HG03045 (cell line): Measurements from ENCODE around the gene ZFAND2B.
"Not testable (repeated sequence)": the region's sequence is repeated elsewhere in the genome, so short reads cannot be mapped to it uniquely, and the experiment has no call there.

Experiments used
- ATAC-seq: cut with Tn5 transposase; IDR thresholded peaks from one replicate; pipeline ENCODE4 v1.9.1; 2021; ENCODE audit warnings: mild to moderate bottlenecking, moderate library complexity; ENCODE audit not compliant: unreplicated experiment

ZFAND2B gene

GRCh38 chr2:219201331-219201730 is 5.3 kb upstream of the ZFAND2B start:
- ATAC-seq: not testable (repeated sequence)

DNA sequence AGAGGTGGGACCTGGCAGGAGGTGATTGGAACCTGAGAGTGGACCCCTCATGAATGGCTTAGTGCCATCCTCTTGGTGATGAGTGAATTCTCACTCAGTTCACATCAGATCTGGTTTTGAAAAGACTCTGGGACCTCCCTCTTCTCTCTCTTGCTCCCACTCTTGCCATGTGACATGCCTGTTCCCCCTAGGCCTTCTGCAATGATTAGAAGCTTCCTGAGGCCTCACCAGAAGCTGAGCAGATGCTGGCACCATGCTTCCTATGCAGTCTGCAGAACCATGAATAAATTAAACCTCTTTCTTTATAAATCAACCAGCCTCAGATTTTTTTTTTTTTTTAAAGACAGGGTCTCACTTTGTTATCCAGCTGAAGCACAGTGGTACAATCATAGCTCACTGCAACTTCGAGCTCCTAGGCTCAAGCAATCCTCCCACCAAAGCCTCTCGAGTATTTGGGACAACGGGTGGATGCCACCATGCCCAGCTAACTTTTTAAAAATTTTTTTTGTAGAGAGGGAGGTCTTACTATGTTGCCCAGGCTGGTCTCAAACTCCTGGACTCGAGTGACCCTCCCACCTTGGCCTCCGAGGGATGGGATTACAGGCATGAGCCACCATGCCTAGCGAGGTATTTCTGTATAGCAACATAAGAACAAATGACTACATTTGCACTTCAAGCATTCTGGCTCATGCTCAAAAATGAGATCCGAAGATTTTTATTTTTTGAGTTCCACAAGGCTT is 2.0 kb upstream of the ZFAND2B start:
- no peak for ATAC-seq

GRCh38 chr2:219205165-219205538 is 1.4 kb upstream of the ZFAND2B start:
- no peak for ATAC-seq

- ATAC-seq: no peak
Measured at GRCh38 chr2:219205981-219206327, 628 bp upstream of the ZFAND2B start.

- ATAC-seq: no peak
Measured at GRCh38 chr2:219207134-219207883, 727 bp downstream of the ZFAND2B start.

DNA sequence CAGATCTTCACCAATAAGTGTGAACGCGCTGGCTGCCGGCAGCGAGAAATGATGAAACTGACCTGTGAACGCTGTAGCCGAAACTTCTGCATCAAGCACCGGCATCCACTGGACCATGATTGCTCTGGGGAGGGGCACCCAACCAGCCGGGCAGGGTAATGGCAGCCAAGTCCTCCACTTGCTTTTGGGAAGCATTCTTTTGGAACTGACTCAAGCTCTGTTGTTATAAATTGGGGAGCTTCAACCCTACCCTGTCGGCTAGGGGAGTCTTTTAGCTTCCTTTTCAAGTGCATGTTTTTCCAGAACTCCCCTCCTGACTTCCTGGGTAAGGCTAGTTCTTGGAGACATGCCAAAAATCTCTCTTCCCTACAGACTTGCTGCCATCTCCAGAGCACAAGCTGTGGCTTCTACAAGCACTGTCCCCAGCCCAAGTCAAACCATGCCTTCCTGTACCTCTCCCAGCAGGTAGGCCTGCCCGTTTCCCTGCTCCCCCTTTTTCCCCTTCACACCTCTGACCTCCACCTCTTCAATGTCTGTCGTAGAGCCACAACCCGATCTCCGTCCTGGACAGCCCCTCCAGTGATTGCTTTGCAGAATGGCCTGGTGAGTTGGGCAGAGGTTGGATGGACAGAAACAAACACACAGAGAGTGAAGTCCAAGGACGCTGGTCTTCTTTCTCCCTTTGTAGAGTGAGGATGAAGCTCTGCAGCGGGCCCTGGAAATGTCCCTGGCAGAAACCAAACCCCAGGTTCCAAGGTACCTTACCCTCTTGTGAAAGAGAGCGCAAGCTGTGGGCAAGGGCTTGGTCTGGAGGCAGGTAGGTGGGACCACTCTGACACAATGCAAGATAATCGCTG is 1.5 kb downstream of the ZFAND2B start:
- ATAC-seq: no peak

DNA sequence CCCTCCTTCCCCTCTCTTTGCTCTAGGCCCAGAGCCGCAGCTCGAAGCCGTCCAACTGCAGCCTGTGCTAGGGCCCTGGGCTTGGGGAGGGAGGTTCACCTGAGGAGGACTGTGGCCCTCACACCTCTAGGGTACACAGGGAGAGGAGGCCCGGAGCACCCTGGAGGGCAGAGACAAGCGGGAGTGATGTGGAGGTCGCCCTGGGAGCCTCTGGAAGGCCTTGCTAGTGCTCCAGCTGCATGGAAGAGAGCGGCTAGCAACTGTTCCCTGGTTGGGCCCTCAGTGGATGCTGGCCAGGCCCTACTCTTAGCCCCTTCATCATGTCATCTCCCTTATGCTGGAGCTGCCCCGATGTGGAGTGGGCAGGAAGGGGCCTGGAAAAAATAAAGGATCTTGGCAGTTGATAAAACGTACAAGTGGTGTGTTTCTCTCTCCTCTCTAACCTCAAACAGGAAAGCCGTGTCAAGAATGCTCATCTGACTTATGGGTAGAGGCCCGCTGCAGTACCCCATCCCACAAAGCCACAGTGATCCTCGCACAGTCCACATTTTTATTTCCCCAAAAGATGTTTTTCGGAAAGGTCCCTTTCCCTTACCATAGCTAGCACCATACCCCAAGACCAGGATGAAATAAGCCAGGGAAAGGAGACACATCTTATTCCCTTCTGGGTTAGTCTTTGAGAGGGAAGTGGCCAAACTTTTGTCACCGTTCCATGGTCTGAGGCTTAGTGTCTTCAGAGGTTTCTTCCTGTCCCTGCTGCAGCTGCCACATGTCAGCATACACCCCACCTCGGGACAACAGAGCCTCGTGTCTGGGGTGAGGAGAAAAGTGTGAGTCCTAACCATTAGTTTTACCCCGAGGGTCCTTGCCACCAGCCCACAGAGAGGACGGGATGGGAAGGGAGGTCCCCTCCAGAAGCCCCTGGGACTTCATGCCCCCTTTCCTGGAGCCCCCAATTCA is 2.9 kb downstream of the ZFAND2B start:
- ATAC-seq: no peak

- no peak for ATAC-seq
Measured at GRCh38 chr2:219210196-219210885, 3.8 kb downstream of the ZFAND2B start.

DNA sequence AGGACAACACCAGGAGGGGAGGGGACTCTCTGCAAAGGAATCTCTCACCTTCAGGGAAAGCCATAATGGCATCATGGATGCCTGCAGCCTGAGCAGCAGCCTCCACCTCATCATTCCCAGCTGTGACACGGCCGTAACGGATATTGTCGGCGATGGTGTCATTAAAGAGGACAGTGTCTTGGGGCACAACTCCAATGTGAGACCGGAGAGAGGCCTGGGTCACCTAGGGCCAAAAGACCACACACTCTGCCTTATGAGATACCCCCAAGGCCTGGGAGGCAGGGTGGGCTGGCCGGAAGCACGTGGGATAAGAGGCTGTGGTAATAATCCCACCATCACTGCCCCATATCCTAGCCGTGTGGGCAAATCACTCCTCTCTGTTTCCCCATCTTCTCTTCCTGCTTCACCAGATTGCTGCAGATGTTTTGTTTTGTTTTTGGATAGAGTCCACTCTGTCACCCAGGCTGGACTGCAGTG is 4.3 kb downstream of the ZFAND2B start:
- ATAC-seq: no peak

- no peak for ATAC-seq
Measured at GRCh38 chr2:219213026-219213415, 6.4 kb downstream of the ZFAND2B start.

DNA sequence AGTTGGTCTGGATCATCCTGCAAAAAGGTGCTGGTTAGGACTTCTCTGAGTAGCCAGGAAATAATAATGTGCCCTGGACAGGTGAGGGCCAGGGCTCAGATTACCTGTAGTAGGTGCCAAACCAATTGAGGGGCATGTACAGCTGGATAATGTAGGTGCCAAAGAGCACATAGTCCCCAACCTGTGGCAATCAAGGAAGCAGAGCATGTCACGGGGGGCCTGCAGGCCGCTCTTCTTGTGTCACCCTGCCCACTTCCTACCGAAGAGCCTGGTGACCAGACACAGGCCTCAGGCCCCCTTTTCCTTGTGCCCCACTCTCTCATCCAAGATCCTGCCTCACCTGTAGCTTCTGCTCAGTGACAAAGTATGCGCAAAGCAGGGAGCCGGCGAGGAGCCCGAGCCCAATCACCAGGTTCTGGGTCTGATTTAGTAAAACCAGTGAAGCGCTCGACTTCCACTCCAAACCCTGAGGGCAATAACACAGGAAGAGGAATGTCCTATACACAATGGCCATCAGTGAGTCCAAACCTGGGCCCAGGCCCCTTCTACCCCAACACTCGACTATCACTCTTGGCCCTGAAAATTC is 7.0 kb downstream of the ZFAND2B start:
- no peak for ATAC-seq

- ATAC-seq: no peak
Measured at GRCh38 chr2:219214141-219214540, 7.6 kb downstream of the ZFAND2B start.

DNA sequence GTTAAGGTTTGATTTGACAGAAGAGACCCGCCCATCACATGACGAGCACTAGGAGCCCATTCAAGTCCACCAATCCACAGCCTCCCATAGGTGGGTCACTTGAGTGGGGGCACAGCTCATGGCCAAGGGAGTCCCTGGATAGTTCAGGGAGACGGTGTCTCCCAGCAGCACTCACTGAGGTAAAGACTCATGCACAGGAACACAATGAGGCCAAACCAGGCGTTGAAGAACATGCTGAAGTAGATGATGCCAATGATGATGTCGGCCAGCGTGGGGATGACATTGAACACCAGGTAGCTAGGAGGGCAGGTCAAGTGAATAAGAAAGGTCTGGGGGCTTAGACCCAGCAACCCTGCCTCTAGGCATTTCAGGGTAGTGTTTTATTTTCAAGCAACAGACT is 8.2 kb downstream of the ZFAND2B start:
- no peak for ATAC-seq

DNA sequence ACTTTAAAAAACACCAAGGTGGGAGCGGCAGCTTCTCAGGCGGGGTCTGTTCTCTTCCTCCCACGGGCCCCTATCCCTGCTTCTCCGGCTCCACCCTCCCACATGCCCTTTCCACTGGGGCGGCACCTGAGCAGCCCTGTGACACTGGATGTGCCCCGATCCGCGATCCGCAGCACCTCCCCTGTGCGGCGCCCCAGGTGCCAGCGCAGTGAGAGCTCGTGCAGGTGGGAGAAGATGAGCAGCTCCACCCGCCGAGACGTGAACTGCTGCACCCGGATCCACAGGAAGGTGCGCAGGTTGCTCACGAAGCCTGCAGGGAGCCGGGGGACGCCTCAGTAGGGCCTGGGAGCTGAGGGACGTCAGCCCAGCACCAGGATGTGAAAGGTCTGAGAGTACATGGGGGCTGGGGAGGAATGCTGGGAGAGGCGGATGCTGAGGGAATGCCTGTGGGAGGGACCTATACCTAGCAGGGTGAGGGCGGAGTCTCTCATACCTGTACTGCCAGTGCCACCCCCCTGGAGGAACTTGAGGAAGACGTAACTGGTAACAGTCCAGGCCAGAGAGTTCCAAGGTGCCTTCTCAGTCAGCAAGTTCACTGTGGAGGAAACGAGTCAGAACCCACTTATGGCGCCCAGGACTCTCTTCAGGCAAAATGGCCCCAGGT is 9.4 kb downstream of the ZFAND2B start:
- ATAC-seq: no peak

DNA sequence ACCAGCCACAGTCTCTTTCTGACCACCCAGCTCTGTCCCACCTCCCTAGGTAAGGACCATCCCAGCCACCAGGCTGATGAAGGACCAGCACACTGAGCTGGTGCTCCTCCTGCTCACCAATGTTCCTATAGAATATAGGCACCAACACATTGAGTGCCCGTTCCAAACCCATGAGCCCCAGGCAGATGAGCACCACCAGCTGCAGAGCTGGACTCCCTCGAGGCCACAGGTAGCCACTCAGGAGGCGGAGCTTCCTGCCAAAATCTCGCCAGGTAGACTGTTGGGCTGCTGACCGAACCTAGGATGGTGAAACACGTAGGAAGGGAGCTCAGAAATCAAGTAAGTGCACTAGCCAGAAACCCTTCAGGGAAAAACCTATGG is 9.9 kb downstream of the ZFAND2B start:
- ATAC-seq: no peak

DNA sequence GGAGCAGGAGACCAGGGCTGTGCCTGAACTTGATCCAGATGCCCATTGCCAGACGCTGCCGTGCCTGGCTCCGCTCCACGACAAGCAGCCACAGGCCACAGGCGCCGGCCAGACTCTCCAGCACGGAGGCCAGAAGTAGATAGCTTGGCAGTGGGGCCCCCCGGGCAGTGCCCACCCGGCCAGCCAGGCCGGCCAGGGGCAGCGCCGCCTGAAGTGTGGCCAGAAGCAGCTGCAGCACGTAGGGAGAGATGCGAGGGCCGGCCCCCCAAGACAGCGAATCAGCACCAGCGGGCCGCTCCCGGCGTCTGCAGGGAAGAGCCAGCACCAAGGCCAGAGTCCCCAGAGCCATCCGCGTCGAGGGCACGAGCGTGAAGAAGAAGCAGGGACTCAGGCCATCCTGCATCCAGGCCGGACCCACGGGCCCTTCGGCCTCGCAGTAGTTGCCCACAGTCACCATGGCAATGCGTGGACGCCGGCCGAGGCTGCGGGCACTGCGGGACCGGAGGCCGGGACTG is 11.7 kb downstream of the ZFAND2B start:
- ATAC-seq: peak; percentile 18

DNA sequence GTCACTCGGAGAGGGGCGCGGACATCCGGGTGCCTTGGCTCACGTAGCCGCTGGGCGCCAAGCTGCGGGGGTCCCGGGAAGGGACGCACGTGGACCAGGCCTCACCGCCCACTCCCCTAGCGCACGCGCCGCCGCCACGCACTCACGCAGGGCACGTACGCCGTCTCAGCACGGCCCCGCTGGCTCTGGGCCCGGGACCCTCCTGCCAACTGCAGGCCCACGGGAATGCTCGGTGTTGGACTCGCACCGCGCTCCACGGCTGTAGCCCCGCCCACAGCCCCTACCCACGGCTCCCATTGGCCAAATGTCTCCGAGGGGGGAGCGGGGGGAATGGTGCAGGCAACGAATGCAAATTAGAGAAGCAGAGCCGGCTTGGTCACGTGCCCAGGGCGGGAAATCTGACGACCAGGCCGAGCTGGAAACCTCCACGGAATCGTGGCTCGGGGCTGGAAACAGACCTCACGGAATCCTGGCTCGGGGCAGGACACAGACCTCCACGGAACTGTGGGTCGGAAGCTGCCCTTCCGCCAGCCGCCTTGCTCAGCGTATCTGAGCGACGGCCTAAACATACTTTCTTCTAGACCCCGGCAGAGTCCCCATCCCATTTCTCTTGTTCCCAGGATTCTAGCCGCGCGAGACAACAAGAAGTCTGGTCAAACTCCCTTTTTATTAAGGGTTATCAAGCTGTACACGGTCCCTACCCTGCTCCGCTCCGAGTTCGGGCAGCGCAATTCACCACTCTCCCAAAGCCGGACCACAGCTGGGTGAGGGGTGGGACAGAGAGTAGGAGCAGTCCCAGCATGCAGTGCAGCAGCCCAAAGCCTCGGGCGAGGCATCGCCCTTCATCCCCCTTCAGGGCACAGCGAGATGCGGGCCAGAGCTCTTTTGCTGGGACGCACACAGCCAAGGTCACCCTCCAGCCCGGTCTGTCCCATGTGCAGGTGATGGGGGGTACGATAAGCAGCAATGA is 12.4 kb downstream of the ZFAND2B start, which contains the start of gene ABCB6:
Gene ABCB6, minus strand, starts transcription at position 227 of the 970 bp plus-strand sequence. CDS start 285 bp downstream, outside the sequence.
- ATAC-seq: peak; percentile 67
